GM12874 (cell line): ENCODE results near the gene DTX1.

Experiments used
- CTCF ChIP-seq: IDR thresholded peaks from 2 replicates; pipeline ENCODE4 v1.5.1; 2011; ENCODE audit warnings: low read depth, mild to moderate bottlenecking, control low read depth, low read length, moderate library complexity; ENCODE audit not compliant: insufficient read depth

The DTX1 gene

GRCh38 chr12:113044516-113044915 is 12.0 kb upstream of the DTX1 start:
- no peak for TF ChIP-seq CTCF

- peak; percentile 69 for TF ChIP-seq CTCF
Measured at GRCh38 chr12:113048716-113049127, 7.8 kb upstream of the DTX1 start.

GRCh38 chr12:113049976-113050742 is 6.4 kb upstream of the DTX1 start:
- TF ChIP-seq CTCF = peak; percentile 61

GRCh38 chr12:113050795-113051194 is 5.7 kb upstream of the DTX1 start:
- no peak for TF ChIP-seq CTCF

GRCh38 chr12:113051759-113052158 is 4.8 kb upstream of the DTX1 start:
- no peak for TF ChIP-seq CTCF

GRCh38 chr12:113052326-113052725 is 4.2 kb upstream of the DTX1 start:
- no peak for TF ChIP-seq CTCF

- TF ChIP-seq CTCF = no peak
Measured at GRCh38 chr12:113054948-113055486, 1.5 kb upstream of the DTX1 start.
